H9 (cell line): ENCODE measurements around the gene TEX22. TPM values are rescaled to one million over a fixed set of nuclear protein-coding genes. Genes with fewer than 3 reads are reported as not detected.

Experiments
- DNase-seq: peaks from one replicate; pipeline ENCODE4 v3.0.0-alpha.2; 2017
- H2AFZ ChIP-seq: one replicate; pipeline ENCODE4 v1.6.1; 2013; ENCODE audit warnings: mild to moderate bottlenecking, low read length, control low read depth, moderate library complexity
- H2AK5ac ChIP-seq: 2 replicates; pipeline ENCODE4 v1.6.1; 2013; ENCODE audit warnings: low read length, control low read depth, mixed read lengths; ENCODE audit not compliant: insufficient read length
- H2BK120ac ChIP-seq: one replicate; pipeline ENCODE4 v1.6.1; 2013; ENCODE audit warnings: low read depth, mild to moderate bottlenecking, low read length, control low read depth, inconsistent platforms; ENCODE audit not compliant: poor library complexity, severe bottlenecking
- H2BK12ac ChIP-seq: 2 replicates; pipeline ENCODE4 v1.6.1; 2013; ENCODE audit warnings: low read length, control low read depth, mixed read lengths, low read depth; ENCODE audit not compliant: insufficient read length
- H2BK15ac ChIP-seq: 2 replicates; pipeline ENCODE4 v1.6.1; 2013; ENCODE audit warnings: low read depth, low read length, control low read depth
- H2BK20ac ChIP-seq: one replicate; pipeline ENCODE4 v1.6.1; 2013; ENCODE audit warnings: low read depth, mild to moderate bottlenecking, low read length, control low read depth, inconsistent platforms; ENCODE audit not compliant: poor library complexity, severe bottlenecking
- H2BK5ac ChIP-seq: 2 replicates; pipeline ENCODE4 v1.6.1; 2013; ENCODE audit warnings: low read length, control low read depth, mixed read lengths; ENCODE audit not compliant: insufficient read length
- H3K14ac ChIP-seq: 2 replicates; pipeline ENCODE4 v1.6.1; 2013; ENCODE audit warnings: low read length, control low read depth; ENCODE audit not compliant: insufficient read depth
- H3K18ac ChIP-seq: 2 replicates; pipeline ENCODE4 v1.6.1; 2013; ENCODE audit warnings: low read depth, mild to moderate bottlenecking, mixed read lengths, low read length, control low read depth; ENCODE audit not compliant: insufficient read length
- H3K23ac ChIP-seq: 2 replicates; pipeline ENCODE4 v1.6.1; 2013; ENCODE audit warnings: low read length, control low read depth, mixed read lengths, low read depth; ENCODE audit not compliant: insufficient read length
- H3K23me2 ChIP-seq: 2 replicates; pipeline ENCODE4 v1.6.1; 2013; ENCODE audit warnings: low read depth, mild to moderate bottlenecking, mixed read lengths, low read length, control low read depth; ENCODE audit not compliant: insufficient read length, poor library complexity, severe bottlenecking
- H3K27ac ChIP-seq: 2 replicates; pipeline ENCODE4 v1.5.1; 2013; ENCODE audit warnings: low read length, control low read depth, mixed read lengths, low read depth; ENCODE audit not compliant: insufficient read length
- H3K27me3 ChIP-seq: 2 replicates; pipeline ENCODE4 v1.6.1; 2013; ENCODE audit warnings: low read length, control low read depth, inconsistent platforms; ENCODE audit not compliant: insufficient read depth
- H3K4ac ChIP-seq: 2 replicates; pipeline ENCODE4 v1.6.1; 2013; ENCODE audit warnings: low read depth, mild to moderate bottlenecking, control low read depth, inconsistent platforms, low read length, moderate library complexity
- H3K4me1 ChIP-seq: 2 replicates; pipeline ENCODE4 v1.6.1; 2013; ENCODE audit warnings: low read length, control low read depth, inconsistent platforms; ENCODE audit not compliant: insufficient read depth
- H3K4me2 ChIP-seq: 2 replicates; pipeline ENCODE4 v1.6.1; 2013; ENCODE audit warnings: low read length, control low read depth, mixed read lengths; ENCODE audit not compliant: insufficient read length, insufficient read depth
- H3K56ac ChIP-seq: 2 replicates; pipeline ENCODE4 v1.6.1; 2013; ENCODE audit warnings: low read depth, mild to moderate bottlenecking, mixed read lengths, low read length, control low read depth; ENCODE audit not compliant: insufficient read length
- H3K79me1 ChIP-seq: 2 replicates; pipeline ENCODE4 v1.6.1; 2013; ENCODE audit warnings: low read depth, mild to moderate bottlenecking, moderate library complexity, low read length, control low read depth, inconsistent platforms; ENCODE audit not compliant: insufficient read depth, poor library complexity, severe bottlenecking
- H3K79me2 ChIP-seq: 2 replicates; pipeline ENCODE4 v1.6.1; 2013; ENCODE audit warnings: low read length, control low read depth, inconsistent platforms; ENCODE audit not compliant: insufficient read depth
- H3K9ac ChIP-seq: 2 replicates; pipeline ENCODE4 v1.6.1; 2013; ENCODE audit warnings: low read length, control low read depth, mixed read lengths; ENCODE audit not compliant: insufficient read length; ENCODE audit errors: extremely low read depth
- H3K9me3 ChIP-seq: one replicate; pipeline ENCODE4 v1.6.1; 2013; ENCODE audit warnings: low read depth, low read length, inconsistent platforms; ENCODE audit not compliant: control insufficient read depth
- H3T11ph ChIP-seq: one replicate; pipeline ENCODE4 v1.6.1; 2013; ENCODE audit warnings: mild to moderate bottlenecking, low read length, control low read depth, inconsistent platforms
- H4K20me1 ChIP-seq: one replicate; pipeline ENCODE4 v1.6.1; 2013; ENCODE audit not compliant: control insufficient read depth, insufficient read length, insufficient read depth
- H4K5ac ChIP-seq: 2 replicates; pipeline ENCODE4 v1.6.1; 2013; ENCODE audit warnings: low read depth, mild to moderate bottlenecking, mixed read lengths, low read length, control low read depth; ENCODE audit not compliant: insufficient read length
- H4K8ac ChIP-seq: replicated peaks from 2 replicates; pipeline ENCODE4 v1.6.1; 2013; ENCODE audit warnings: low read length, control low read depth, mixed read lengths, low read depth; ENCODE audit not compliant: insufficient read length
- H4K91ac ChIP-seq: 2 replicates; pipeline ENCODE4 v1.6.1; 2013; ENCODE audit warnings: low read depth, mild to moderate bottlenecking, moderate library complexity, mixed read lengths, low read length, control low read depth; ENCODE audit not compliant: insufficient read length
- H3K27ac Mint-ChIP-seq, 3 experiments: 2 replicates in 2 of 3; 3 replicates in 1 of 3; pipeline ENCODE4 v1.8.0; 2020 to 2021; ENCODE audit warnings: mixed read lengths in 3 of 3, mild to moderate bottlenecking in 1 of 3, moderate library complexity in 1 of 3
- H3K27me3 Mint-ChIP-seq: 2 replicates; pipeline ENCODE4 v1.8.0; 2021; ENCODE audit warnings: low read depth, mild to moderate bottlenecking, moderate library complexity, mixed read lengths
- H3K36me3 Mint-ChIP-seq, 3 experiments: 2 replicates in 2 of 3; 3 replicates in 1 of 3; pipeline ENCODE4 v1.8.0; 2020 to 2021; ENCODE audit warnings: low read depth in 3 of 3, mixed read lengths in 3 of 3; ENCODE audit not compliant: insufficient read depth in 1 of 3
- H3K4me1 Mint-ChIP-seq, 2 experiments: 2 replicates each; pipeline ENCODE4 v1.8.0; 2020; ENCODE audit warnings: mixed read lengths in 2 of 2
- H3K4me3 Mint-ChIP-seq, 2 experiments: 2 replicates in 1 of 2; 3 replicates in 1 of 2; pipeline ENCODE4 v1.8.0; 2020 to 2021; ENCODE audit warnings: mild to moderate bottlenecking in 2 of 2, mixed read lengths in 2 of 2, moderate library complexity in 1 of 2
- H3K9me3 Mint-ChIP-seq, 2 experiments: 2 replicates in 1 of 2; 3 replicates in 1 of 2; pipeline ENCODE4 v1.8.0; 2020; ENCODE audit warnings: mild to moderate bottlenecking in 2 of 2, mixed read lengths in 2 of 2, moderate library complexity in 1 of 2
- CTCF ChIP-seq: fragments of 200-600 bp; sonication (generic); conservative IDR thresholded peaks from 3 replicates; pipeline ENCODE4 v1.8.0; 2021; ENCODE audit warnings: antibody characterized with exemption, mild to moderate bottlenecking
- WGBS: extraction: QIAGEN DNeasy Blood & Tissue Kit; methylation state at CpG from one replicate; pipeline ENCODE4 v1.1.7; 2013; ENCODE audit warnings: missing lambda C conversion rate, low lambda C conversion rate, mixed read lengths; ENCODE audit not compliant: insufficient read length; ENCODE audit errors: extremely low coverage; 5-methylcytosine and 5-hydroxymethylcytosine counted together
- total RNA-seq: library from RNA; stranded (reverse); gene quantifications from 2 replicates; pipeline ENCODE4 v1.2.1, GENCODE V29; 2021

TEX22 gene
- total RNA-seq, 1 experiment from 2014 or later = 0.83 TPM

DNA sequence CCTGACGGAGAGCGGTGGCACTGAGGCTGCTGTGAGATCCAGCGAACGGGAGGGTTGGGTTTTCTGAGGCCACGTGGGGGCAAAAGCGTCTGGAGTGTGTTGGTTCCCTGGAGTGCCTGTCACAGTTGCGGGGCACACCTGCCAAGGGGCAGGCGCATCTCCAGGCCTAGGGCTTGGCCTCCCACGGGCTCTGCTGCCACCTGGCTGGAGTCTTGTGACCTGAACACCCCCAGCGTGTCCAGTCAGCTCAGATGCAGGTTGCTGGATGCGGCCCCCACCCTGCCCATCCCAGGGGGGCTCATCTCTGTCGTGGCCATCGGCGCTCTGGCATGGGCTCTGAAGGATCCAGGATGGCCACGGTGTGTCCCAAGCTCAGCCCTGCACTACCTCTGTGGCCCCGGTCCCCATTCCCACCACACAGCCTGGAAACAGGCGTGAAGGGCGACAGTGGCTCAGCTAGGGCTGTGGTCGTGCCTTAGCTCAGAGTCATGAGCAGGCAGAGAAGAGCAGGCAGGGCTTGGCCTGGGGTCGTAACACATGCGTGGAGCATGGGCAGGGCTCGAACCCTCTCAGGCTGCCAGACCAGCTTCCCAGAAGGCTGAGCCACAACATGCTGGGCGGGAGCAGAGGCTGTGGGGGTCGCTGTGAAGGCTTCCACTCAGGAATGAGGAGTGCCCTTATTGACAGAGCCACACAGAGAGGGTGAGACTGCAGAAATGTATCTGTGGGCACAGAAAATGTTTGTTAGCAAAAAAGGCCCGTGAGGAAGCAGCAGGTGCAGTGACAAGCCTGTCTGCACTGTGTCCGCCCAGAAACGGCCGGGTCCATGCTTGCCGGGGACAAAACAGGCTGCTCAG is 52.8 kb downstream of the TEX22 start:
- no peaks in the 10 kb centered on the region for H3K79me2 ChIP-seq
- no peak overlapping the region for H3K18ac ChIP-seq
- H2BK120ac ChIP-seq = no peak overlapping the region
- no peak overlapping the region for H2AK5ac ChIP-seq
- no peak overlapping the region for H4K91ac ChIP-seq
- no peak overlapping the region for H3K9ac ChIP-seq
- no peak overlapping the region for H4K5ac ChIP-seq
- Mint-ChIP-seq H3K4me3 (no peak overlapping the region), H3K36me3 (peaks cover 22 to 62% (median 57%) of the 10 kb centered on the region in 3 experiments; a peak in 6 of 7 replicates), H3K27me3 (no peaks in the 10 kb centered on the region), H3K9me3 (no peaks in the 10 kb centered on the region; a peak in 1 of 5 replicates), H3K4me1 (no peaks in the 10 kb centered on the region), H3K27ac (no peak overlapping the region)
- H3K27ac ChIP-seq = no peak overlapping the region
- H2AFZ ChIP-seq = no peak overlapping the region
- no peak overlapping the region for H3K4me2 ChIP-seq
- H2BK20ac ChIP-seq = no peak overlapping the region
- no peaks in the 10 kb centered on the region for H3K9me3 ChIP-seq
- no peaks in the 10 kb centered on the region for H4K20me1 ChIP-seq
- H3K23ac ChIP-seq = no peak overlapping the region
- no peaks in the 10 kb centered on the region for H3K23me2 ChIP-seq
- H3K4me1 ChIP-seq = no peaks in the 10 kb centered on the region
- H3T11ph ChIP-seq = no peak overlapping the region
- H4K8ac ChIP-seq = no peak overlapping the region
- no peak overlapping the region for H2BK5ac ChIP-seq
- no peak overlapping the region for H2BK12ac ChIP-seq
- H3K4ac ChIP-seq = no peak overlapping the region
- no peak overlapping the region for H3K56ac ChIP-seq
- H3K14ac ChIP-seq = no peak overlapping the region
- H3K27me3 ChIP-seq = no peaks in the 10 kb centered on the region
- whole genome bisulfite sequencing = no CpG with 5 or more reads among the region's 29 CpGs
- no peak for TF ChIP-seq CTCF
- no peak overlapping the region for H2BK15ac ChIP-seq
- no peak for DNase-seq
- H3K79me1 ChIP-seq = no peaks in the 10 kb centered on the region
